Fibroblast of skin of scalp (primary cell): Measurements from ENCODE around the gene MED26.
"Not testable (repeated sequence)": the region's sequence is repeated elsewhere in the genome, so short reads cannot be mapped to it uniquely, and the experiment has no call there.

ENCODE experiments used
- DNase-seq: peaks from one replicate; pipeline ENCODE4 v3.0.0-alpha.2; 2013

Gene MED26

GRCh38 chr19:16572332-16573211 lies 55.4 kb downstream of the MED26 start, which contains the start of gene SLC35E1:
Gene SLC35E1 (minus strand): TSS chr19:16572415. CDS start chr19:16572364, 51 bp downstream.
- peak; percentile 96 for DNase-seq

GRCh38 chr19:16571822-16572331 lies 56.1 kb downstream of the MED26 start:
- DNase-seq = no peak

- peak; percentile 45 for DNase-seq
Measured at GRCh38 chr19:16571283-16571682, 56.7 kb downstream of the MED26 start.

DNA sequence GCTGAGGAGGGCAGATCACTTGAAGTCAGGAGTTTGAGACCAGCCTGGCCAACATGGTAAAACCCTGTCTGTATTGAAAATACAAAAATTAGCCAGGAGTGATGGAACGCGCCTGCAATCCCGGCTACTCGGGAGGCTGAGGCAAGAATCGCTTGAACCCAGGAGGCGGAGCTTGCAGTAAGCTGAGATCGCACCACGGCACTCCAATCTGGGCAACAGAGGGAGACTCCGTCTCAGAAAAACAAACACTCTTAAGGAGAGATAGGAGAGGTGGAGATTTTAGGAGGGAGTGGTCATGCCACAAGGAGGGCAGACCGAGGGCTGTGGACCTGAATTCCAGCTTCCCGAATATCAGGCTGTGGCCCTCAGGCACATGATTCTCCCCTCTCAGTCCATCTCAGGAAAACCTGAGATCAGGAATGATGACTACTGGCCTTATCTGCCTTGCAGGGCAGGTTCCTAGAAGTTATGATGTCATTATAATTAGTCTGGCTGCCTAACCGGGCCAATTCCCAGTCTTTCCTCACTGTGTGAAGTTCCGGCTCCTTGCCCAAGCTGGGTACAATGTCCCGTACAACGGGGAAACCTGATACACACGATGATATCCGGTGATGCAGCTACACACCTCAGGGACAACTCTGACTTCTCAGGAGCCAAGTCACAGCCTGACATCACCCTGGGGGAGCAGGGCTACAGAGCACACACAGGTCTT lies 58.2 kb downstream of the MED26 start:
- no peak for DNase-seq

GRCh38 chr19:16566702-16567101 lies 61.3 kb downstream of the MED26 start:
- DNase-seq = no peak

- DNase-seq = no peak
Measured at GRCh38 chr19:16566161-16566560, 61.8 kb downstream of the MED26 start.

DNA sequence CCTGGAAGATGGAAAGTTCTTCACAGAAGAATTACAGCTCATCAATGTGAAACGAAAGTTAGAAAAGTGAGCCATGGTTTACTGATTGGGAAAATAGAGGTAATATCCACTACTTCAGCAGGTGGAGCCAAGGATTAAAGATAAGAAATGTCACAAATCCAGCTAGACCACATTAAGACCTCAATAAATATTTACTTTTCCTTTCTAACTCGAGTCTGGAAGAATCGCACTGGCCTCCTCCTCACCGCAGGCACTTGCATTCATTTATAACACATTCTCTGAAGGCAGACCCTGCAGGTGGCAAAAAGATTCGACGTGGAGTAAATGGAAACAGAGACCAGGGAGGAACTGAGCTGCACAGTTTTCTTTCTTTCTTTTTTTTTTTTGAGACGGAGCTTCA lies 63.2 kb downstream of the MED26 start:
- no peak for DNase-seq

DNA sequence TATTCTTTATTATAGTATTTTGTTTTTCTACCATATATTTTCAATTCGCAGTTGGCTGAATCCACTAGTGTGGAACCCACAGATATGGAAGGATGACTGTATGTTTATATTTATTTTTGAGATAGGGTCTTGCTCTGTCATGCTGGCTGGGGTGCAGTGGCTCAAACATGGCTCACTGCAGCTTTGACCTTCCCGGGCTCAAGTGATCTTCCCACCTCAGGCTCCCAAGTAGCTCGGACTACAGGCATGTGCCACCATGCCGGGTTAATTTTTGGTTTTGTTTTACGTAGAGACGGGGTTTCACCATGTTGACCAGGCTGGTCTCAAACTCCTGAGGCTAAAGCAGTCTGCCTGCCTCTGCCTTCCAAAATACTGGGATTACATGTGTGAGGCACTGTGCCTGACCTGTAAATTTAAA lies 65.4 kb downstream of the MED26 start:
- no peak for DNase-seq

DNA sequence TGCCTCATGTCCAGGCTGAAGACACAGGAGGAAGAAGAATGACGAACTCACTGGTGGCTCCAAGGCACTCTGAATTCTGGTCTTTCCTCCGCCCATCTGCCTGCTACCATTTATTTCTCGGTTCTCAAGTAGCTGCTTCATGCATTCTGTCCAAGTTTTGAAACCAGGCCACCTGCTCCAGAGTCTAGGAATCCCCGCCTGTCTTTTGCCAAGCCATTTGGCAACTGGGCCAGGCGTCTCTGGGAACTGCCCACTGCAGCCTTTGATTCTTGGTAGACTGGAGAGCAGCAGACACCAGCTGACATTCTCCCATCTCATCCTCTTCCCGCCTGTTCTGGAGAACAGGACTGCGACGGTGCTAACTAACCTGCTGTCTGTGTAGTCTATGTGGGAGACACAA lies 66.6 kb downstream of the MED26 start:
- DNase-seq = no peak

- DNase-seq = no peak
Measured at GRCh38 chr19:16559780-16560276, 68.2 kb downstream of the MED26 start.

- no peak for DNase-seq
Measured at GRCh38 chr19:16554776-16555175, 73.2 kb downstream of the MED26 start.

DNA sequence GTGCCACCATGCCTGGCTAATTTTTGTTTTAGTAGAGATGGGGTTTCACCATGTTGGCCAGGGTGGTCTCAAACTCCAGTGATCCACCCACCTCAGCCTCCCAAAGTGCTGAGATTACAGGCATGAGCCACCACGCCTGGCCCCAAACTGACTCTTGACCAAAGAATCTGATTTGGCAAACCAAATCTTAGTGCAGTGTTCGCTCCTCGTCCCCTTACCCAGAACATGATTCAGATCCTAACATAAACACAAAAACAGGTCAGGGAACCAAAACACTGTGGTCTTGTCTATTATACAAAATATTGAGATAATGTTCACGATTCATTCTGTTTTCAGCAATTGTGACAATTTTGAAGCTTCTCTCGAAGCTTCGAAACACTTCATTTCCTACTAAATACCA lies 76.1 kb downstream of the MED26 start:
- not testable (repeated sequence) for DNase-seq

- DNase-seq = no peak
Measured at GRCh38 chr19:16548956-16549355, 79.0 kb downstream of the MED26 start.

GRCh38 chr19:16544473-16545231 lies 83.4 kb downstream of the MED26 start:
- DNase-seq = no peak

DNA sequence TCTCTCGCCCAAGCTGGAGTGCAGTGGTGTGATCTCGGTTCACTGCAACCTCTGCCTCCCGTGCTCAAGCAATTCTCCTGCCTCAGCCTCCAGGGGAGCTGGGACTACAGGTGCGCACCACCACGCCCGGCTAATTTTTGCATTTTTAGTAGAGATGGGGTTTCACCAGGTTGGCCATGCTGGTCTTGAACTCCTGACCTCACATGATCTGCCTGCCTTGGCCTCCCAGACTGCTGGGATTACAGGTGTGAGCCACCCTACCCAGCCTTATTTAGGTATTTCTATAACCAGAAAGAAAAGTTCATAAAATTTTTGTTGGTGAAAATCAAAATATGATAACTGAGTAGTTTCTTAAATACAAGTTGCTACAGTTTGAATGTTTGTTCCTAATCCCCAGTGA lies 84.3 kb downstream of the MED26 start:
- DNase-seq = not testable (repeated sequence)

GRCh38 chr19:16542910-16543472 lies 85.0 kb downstream of the MED26 start:
- no peak for DNase-seq

GRCh38 chr19:16542045-16542909 lies 85.7 kb downstream of the MED26 start, which contains the start of gene CHERP:
Gene CHERP (minus strand): TSS chr19:16542437. CDS start chr19:16542378, 59 bp downstream.
- peak; percentile 95 for DNase-seq

GRCh38 chr19:16541526-16542044 lies 86.4 kb downstream of the MED26 start:
- no peak for DNase-seq

DNA sequence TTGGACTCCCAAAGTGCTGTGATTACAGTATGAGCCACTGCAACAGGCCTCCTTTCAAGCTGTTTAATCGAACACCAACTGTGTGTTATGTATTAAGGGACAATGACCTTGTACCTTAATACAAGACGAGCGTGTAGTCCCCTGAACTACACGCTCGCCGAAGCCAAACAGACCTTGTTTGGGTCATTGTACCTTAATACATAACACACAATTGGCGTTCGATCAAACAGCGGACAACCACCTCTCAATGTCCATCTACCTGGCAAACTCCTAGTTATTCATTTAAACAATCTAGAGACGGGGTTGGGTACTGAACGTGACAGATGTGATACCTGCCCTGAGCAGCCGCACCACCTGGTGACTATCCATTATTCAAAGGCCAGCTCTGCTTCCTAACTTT lies 87.1 kb downstream of the MED26 start:
- no peak for DNase-seq

GRCh38 chr19:16537111-16537510 lies 90.9 kb downstream of the MED26 start:
- DNase-seq = no peak

- DNase-seq = no peak
Measured at GRCh38 chr19:16536130-16536529, 91.9 kb downstream of the MED26 start.
